IMR-90 (cell line): ENCODE measurements around the gene FAM78A. TPM values are rescaled to one million over a fixed set of nuclear protein-coding genes. Genes with fewer than 3 reads are reported as not detected.

ENCODE experiments used
- ATAC-seq: fragments of 200-7000 bp; cut with Tn5 transposase; 2 replicates; pipeline ENCODE4 v1.9.1; 2020; ENCODE audit warnings: low read depth, mild to moderate bottlenecking, moderate library complexity
- BruUV-seq: library from RNA; stranded (reverse); fragments of 400-500 nt; replicated peaks from 2 replicates; lab custom pipeline; 2021; lab: Mats Ljungman, UMichigan
- CTCF ChIA-PET: fragments of 300-600 bp; formaldehyde crosslinking; extraction: SDS; loops from one replicate; lab custom pipeline; 2021; ENCODE audit warnings: antibody characterized with exemption; lab: Yijun Ruan, JAX
- POLR2A ChIA-PET: fragments of 300-600 bp; sonication (Branson Sonifier 250); formaldehyde crosslinking; loops from one replicate; lab custom pipeline; 2022; ENCODE audit warnings: antibody characterized with exemption; ENCODE audit not compliant: unreplicated experiment; lab: Charles Lee
- DNase-seq: peaks from one replicate; pipeline ENCODE4 v3.0.0; 2013
- H2AFZ ChIP-seq: replicated peaks from 2 replicates; pipeline ENCODE3; 2013; ENCODE audit warnings: low read length, mild to moderate bottlenecking; ENCODE audit not compliant: poor library complexity
- H2AK5ac ChIP-seq: 2 replicates; pipeline ENCODE4 v1.6.1; 2013; ENCODE audit warnings: low read depth, low read length, inconsistent platforms
- H2AK9ac ChIP-seq: replicated peaks from 2 replicates; pipeline ENCODE3; 2013; ENCODE audit warnings: mild to moderate bottlenecking, low read depth, low read length, moderate library complexity; ENCODE audit not compliant: poor library complexity
- H2BK120ac ChIP-seq: 2 replicates; pipeline ENCODE4 v1.6.1; 2013; ENCODE audit warnings: low read depth, low read length, inconsistent platforms
- H2BK15ac ChIP-seq: 3 replicates; pipeline ENCODE4 v1.6.1; 2013; ENCODE audit warnings: low read depth, low read length, inconsistent platforms
- H2BK20ac ChIP-seq: 2 replicates; pipeline ENCODE4 v1.6.1; 2013; ENCODE audit warnings: low read depth, mild to moderate bottlenecking, inconsistent platforms, low read length, moderate library complexity
- H2BK5ac ChIP-seq: 2 replicates; pipeline ENCODE4 v1.6.1; 2013; ENCODE audit warnings: mild to moderate bottlenecking, low read depth, low read length, inconsistent platforms; ENCODE audit not compliant: poor library complexity, severe bottlenecking
- H3K14ac ChIP-seq: replicated peaks from 2 replicates; pipeline ENCODE4 v1.6.1; 2013; ENCODE audit warnings: low read depth, low read length, inconsistent platforms
- H3K18ac ChIP-seq: 2 replicates; pipeline ENCODE4 v1.6.1; 2013; ENCODE audit warnings: low read depth, low read length, control low read depth
- H3K23ac ChIP-seq: 2 replicates; pipeline ENCODE4 v1.6.1; 2013; ENCODE audit warnings: low read depth, low read length, inconsistent platforms
- H3K27ac ChIP-seq: 2 replicates; pipeline ENCODE4 v1.5.1; 2013; ENCODE audit warnings: mild to moderate bottlenecking, control low read depth, low read length; ENCODE audit not compliant: insufficient read depth
- H3K27me3 ChIP-seq: 2 replicates; pipeline ENCODE4 v1.6.1; 2013; ENCODE audit warnings: low read length; ENCODE audit not compliant: control insufficient read depth, insufficient read depth
- H3K36me3 ChIP-seq: 2 replicates; pipeline ENCODE4 v1.6.1; 2013; ENCODE audit warnings: low read length, mixed read lengths; ENCODE audit not compliant: control insufficient read depth, insufficient read depth
- H3K4ac ChIP-seq: 2 replicates; pipeline ENCODE4 v1.6.1; 2013; ENCODE audit warnings: low read depth, low read length, inconsistent platforms
- H3K4me1 ChIP-seq: 2 replicates; pipeline ENCODE4 v1.6.1; 2013; ENCODE audit warnings: low read length, mixed read lengths; ENCODE audit not compliant: control insufficient read depth, insufficient read depth
- H3K4me2 ChIP-seq: 2 replicates; pipeline ENCODE4 v1.6.1; 2013; ENCODE audit warnings: low read depth, mild to moderate bottlenecking, control low read depth, low read length, moderate library complexity
- H3K4me3 ChIP-seq: 2 replicates; pipeline ENCODE4 v1.5.1; 2013; ENCODE audit warnings: low read depth, mild to moderate bottlenecking, control low read depth, low read length, moderate library complexity; ENCODE audit not compliant: insufficient read depth
- H3K56ac ChIP-seq: 2 replicates; pipeline ENCODE4 v1.6.1; 2013; ENCODE audit warnings: low read length, inconsistent platforms; ENCODE audit not compliant: insufficient read depth; ENCODE audit errors: extremely low read depth
- H3K79me1 ChIP-seq, 2 experiments: 2 replicates each; pipeline ENCODE4 v1.6.1; 2013; ENCODE audit warnings: low read length in 2 of 2, inconsistent platforms in 1 of 2, low read depth in 1 of 2
- H3K9ac ChIP-seq: 2 replicates; pipeline ENCODE4 v1.6.1; 2013; ENCODE audit warnings: low read depth, low read length, control low read depth
- H3K9me1 ChIP-seq: 2 replicates; pipeline ENCODE4 v1.6.1; 2013; ENCODE audit warnings: low read length, inconsistent platforms; ENCODE audit not compliant: insufficient read depth
- H3K9me3 ChIP-seq: 2 replicates; pipeline ENCODE4 v1.6.1; 2013; ENCODE audit warnings: low read length; ENCODE audit not compliant: control insufficient read depth, insufficient read depth
- H4K20me1 ChIP-seq: 2 replicates; pipeline ENCODE4 v1.6.1; 2013; ENCODE audit warnings: low read length, inconsistent platforms; ENCODE audit not compliant: insufficient read depth
- H4K5ac ChIP-seq: 2 replicates; pipeline ENCODE4 v1.6.1; 2013; ENCODE audit warnings: mild to moderate bottlenecking, low read depth, low read length, control low read depth
- H4K8ac ChIP-seq, 2 experiments: 2 replicates each; pipeline ENCODE4 v1.6.1; 2013; ENCODE audit warnings: low read depth in 2 of 2, low read length in 2 of 2, control low read depth in 1 of 2, inconsistent platforms in 1 of 2
- H4K91ac ChIP-seq: 2 replicates; pipeline ENCODE4 v1.6.1; 2013; ENCODE audit warnings: low read depth, low read length, inconsistent platforms; ENCODE audit not compliant: insufficient read depth
- BHLHE40 ChIP-seq: fragments of 150-350 bp; IDR thresholded peaks from 2 replicates; pipeline ENCODE4 v1.6.1; 2016; ENCODE audit warnings: mild to moderate bottlenecking, low read depth, low read length
- CEBPB ChIP-seq: IDR thresholded peaks from 2 replicates; pipeline ENCODE4 v1.6.1; 2012; ENCODE audit warnings: low read depth, low read length, improper control_type of control experiment
- CHD1 ChIP-seq: IDR thresholded peaks from 2 replicates; pipeline ENCODE4 v1.6.1; 2012; ENCODE audit warnings: low read depth, low read length, improper control_type of control experiment
- FOS ChIP-seq: fragments of 150-350 bp; IDR thresholded peaks from 2 replicates; pipeline ENCODE4 v1.6.1; 2016; ENCODE audit warnings: low read depth, low read length
- MAFK ChIP-seq: IDR thresholded peaks from 2 replicates; pipeline ENCODE4 v1.6.1; 2012; ENCODE audit warnings: low read depth, low read length, improper control_type of control experiment
- MAZ ChIP-seq: IDR thresholded peaks from 2 replicates; pipeline ENCODE4 v1.6.1; 2012; ENCODE audit warnings: low read depth, mild to moderate bottlenecking, low read length, improper control_type of control experiment, moderate library complexity, borderline replicate concordance
- MXI1 ChIP-seq: IDR thresholded peaks from 2 replicates; pipeline ENCODE4 v1.6.1; 2012; ENCODE audit warnings: low read depth, mild to moderate bottlenecking, low read length, moderate library complexity, borderline replicate concordance
- NFE2L2 ChIP-seq: fragments of 150-350 bp; IDR thresholded peaks from 2 replicates; pipeline ENCODE4 v1.6.1; 2016; ENCODE audit warnings: low read depth, mild to moderate bottlenecking, low read length
- POLR2A ChIP-seq: IDR thresholded peaks from 2 replicates; pipeline ENCODE4 v1.6.1; 2012; ENCODE audit warnings: mild to moderate bottlenecking, low read depth, low read length
- RAD21 ChIP-seq: IDR thresholded peaks from 2 replicates; pipeline ENCODE4 v1.6.1; 2012; ENCODE audit warnings: low read length, improper control_type of control experiment
- RCOR1 ChIP-seq: IDR thresholded peaks from 2 replicates; pipeline ENCODE4 v1.6.1; 2012; ENCODE audit warnings: mild to moderate bottlenecking, low read length, improper control_type of control experiment; ENCODE audit not compliant: insufficient replicate concordance
- RFX5 ChIP-seq: IDR thresholded peaks from 2 replicates; pipeline ENCODE4 v1.8.0; 2012; ENCODE audit warnings: low read depth, mild to moderate bottlenecking, low read length, moderate library complexity
- SMC3 ChIP-seq: fragments of 150-350 bp; IDR thresholded peaks from 2 replicates; pipeline ENCODE4 v1.6.1; 2016; ENCODE audit warnings: low read depth, mild to moderate bottlenecking, antibody characterized with exemption, low read length, moderate library complexity
- WGBS, 2 experiments: methylation state at CpG; one replicate each; pipeline versions ENCODE4 v1.1.5 to v1.1.7; 2013; ENCODE audit warnings: missing lambda C conversion rate in 2 of 2; ENCODE audit not compliant: insufficient read length in 1 of 2; ENCODE audit errors: extremely low coverage in 2 of 2; 5-methylcytosine and 5-hydroxymethylcytosine counted together
- dilution Hi-C: fragments of 300-500 bp; cut with HindIII; formaldehyde crosslinking; loops from one replicate; pipeline ENCODE4 v1.14.3; 2018; ENCODE audit warnings: low sequenced_read_pairs; ENCODE audit not compliant: unreplicated experiment
- in situ Hi-C: fragments of 300-500 bp; cut with MboI; formaldehyde crosslinking; loops from 3 replicates; pipeline ENCODE4 v1.14.3; 2019; ENCODE audit warnings: low sequenced_read_pairs, inconsistent platforms, mixed read lengths
- intact Hi-C: fragments of 100-400 bp; cut with micrococcal nuclease; formaldehyde crosslinking; loops from 2 replicates; pipeline ENCODE4 v1.10.0; 2022
- polyA plus RNA-seq, 3 experiments: library from polyadenylated mRNA; depleted of rRNA; stranded (reverse); fragments of >200 nt; gene quantifications; 2 replicates each; pipeline ENCODE4 v1.2.3, GENCODE V29; 2012; ENCODE audit warnings: low replicate concordance in 1 of 3
- total RNA-seq: library from RNA; depleted of rRNA; stranded (reverse); fragments of >200 nt; gene quantifications from 2 replicates; pipeline ENCODE4 v1.2.3, GENCODE V29; 2012
- TF ChIP-seq, protein P1 (sequence below): fragments of 150-350 bp; IDR thresholded peaks from 2 replicates; pipeline ENCODE4 v1.6.1; 2017; ENCODE audit warnings: mild to moderate bottlenecking, antibody characterized with exemption, low read length, low read depth
- TF ChIP-seq, protein P2 (sequence below): fragments of 150-350 bp; IDR thresholded peaks from 2 replicates; pipeline ENCODE4 v1.6.1; 2016; ENCODE audit warnings: low read depth, mild to moderate bottlenecking, low read length, moderate library complexity, borderline replicate concordance
- TF ChIP-seq, protein P3 (sequence below): conservative IDR thresholded peaks from 2 replicates; pipeline ENCODE4 v1.5.1; 2012; ENCODE audit warnings: mild to moderate bottlenecking, low read depth, low read length, improper control_type of control experiment

Gene FAM78A
- total and polyA plus RNA-seq, 2 of the 4 experiments (the other 2 are of a cell fraction), result 0.18 to 0.27 TPM

DNA sequence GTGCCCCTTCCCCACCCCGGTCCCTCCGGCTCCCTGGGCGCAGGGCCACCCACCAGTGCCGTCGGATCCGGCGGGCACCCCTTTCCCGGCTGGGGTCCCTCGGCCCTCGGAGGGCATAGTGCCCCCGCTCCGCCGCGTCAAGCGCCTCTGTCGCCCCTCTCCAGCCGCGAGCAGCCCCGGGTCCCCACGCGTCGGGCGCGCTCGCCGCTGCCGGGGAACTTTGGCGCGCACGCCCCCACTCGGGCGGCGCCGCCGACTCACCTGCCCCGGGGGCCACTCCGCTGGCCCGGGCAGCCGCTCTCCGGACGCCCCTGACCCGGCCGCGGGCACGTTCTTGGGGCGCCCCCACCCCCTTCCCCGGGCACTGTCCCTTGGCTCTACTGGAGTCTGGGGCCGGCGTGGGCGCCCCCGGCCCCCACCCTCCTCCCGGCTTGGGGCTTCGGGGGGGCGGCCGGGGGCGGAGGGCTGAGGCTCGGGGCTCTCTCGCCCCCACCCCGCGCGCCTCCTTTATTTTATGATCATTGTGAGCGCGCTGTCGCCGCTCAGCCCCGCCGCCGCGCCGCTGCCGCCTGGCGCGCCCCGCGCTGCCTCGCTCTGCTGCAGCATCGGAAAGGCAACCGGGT is 1.1 kb upstream of the FAM78A start:
- Histone ChIP-seq H3K4me3 (peak overlapping the region; percentile 66), H3K14ac (no peak overlapping the region), H2BK15ac (no peak overlapping the region), H3K9ac (no peak overlapping the region), H4K5ac (no peak overlapping the region), H3K4ac (no peak overlapping the region), H2BK5ac (no peak overlapping the region), H3K27ac (no peak overlapping the region), H2AK5ac (no peak overlapping the region), H3K18ac (no peak overlapping the region), H3K4me1 (no peaks in the 10 kb centered on the region), H2BK20ac (no peak overlapping the region), H3K9me3 (no peaks in the 10 kb centered on the region), H4K20me1 (no peaks in the 10 kb centered on the region), H3K36me3 (no peaks in the 10 kb centered on the region), H3K9me1 (peaks cover 5% of the 10 kb centered on the region; the same call in 1 of the 2 replicates), H3K4me2 (peak overlapping the region; percentile 49), H3K79me1 (no peaks in the 10 kb centered on the region), H3K27me3 (peaks cover 58% of the 10 kb centered on the region), H4K91ac (no peak overlapping the region), H3K56ac (no peak overlapping the region), H2BK120ac (no peak overlapping the region), H4K8ac (no peak overlapping the region), H2AFZ (peak overlapping the region; percentile 87), H2AK9ac (no peak overlapping the region), H3K23ac (no peak overlapping the region)
- TF ChIP-seq, protein P1, sequence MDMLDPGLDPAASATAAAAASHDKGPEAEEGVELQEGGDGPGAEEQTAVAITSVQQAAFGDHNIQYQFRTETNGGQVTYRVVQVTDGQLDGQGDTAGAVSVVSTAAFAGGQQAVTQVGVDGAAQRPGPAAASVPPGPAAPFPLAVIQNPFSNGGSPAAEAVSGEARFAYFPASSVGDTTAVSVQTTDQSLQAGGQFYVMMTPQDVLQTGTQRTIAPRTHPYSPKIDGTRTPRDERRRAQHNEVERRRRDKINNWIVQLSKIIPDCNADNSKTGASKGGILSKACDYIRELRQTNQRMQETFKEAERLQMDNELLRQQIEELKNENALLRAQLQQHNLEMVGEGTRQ, result no peak
- TF ChIP-seq RAD21 (no peak), MAFK (no peak), RFX5 (no peak), NFE2L2 (no peak), CHD1 (no peak), CEBPB (no peak), MAZ (no peak), MXI1 (no peak), SMC3 (no peak), POLR2A (no peak), FOS (no peak), RCOR1 (no peak), BHLHE40 (no peak)
- TF ChIP-seq, protein P2, sequence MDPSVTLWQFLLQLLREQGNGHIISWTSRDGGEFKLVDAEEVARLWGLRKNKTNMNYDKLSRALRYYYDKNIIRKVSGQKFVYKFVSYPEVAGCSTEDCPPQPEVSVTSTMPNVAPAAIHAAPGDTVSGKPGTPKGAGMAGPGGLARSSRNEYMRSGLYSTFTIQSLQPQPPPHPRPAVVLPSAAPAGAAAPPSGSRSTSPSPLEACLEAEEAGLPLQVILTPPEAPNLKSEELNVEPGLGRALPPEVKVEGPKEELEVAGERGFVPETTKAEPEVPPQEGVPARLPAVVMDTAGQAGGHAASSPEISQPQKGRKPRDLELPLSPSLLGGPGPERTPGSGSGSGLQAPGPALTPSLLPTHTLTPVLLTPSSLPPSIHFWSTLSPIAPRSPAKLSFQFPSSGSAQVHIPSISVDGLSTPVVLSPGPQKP, result no peak
- TF ChIP-seq, protein P3, sequence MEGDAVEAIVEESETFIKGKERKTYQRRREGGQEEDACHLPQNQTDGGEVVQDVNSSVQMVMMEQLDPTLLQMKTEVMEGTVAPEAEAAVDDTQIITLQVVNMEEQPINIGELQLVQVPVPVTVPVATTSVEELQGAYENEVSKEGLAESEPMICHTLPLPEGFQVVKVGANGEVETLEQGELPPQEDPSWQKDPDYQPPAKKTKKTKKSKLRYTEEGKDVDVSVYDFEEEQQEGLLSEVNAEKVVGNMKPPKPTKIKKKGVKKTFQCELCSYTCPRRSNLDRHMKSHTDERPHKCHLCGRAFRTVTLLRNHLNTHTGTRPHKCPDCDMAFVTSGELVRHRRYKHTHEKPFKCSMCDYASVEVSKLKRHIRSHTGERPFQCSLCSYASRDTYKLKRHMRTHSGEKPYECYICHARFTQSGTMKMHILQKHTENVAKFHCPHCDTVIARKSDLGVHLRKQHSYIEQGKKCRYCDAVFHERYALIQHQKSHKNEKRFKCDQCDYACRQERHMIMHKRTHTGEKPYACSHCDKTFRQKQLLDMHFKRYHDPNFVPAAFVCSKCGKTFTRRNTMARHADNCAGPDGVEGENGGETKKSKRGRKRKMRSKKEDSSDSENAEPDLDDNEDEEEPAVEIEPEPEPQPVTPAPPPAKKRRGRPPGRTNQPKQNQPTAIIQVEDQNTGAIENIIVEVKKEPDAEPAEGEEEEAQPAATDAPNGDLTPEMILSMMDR, result no peak
- DNase-seq (no peak), ATAC-seq (no peak; the same call in none of the 2 replicates)
- dilution Hi-C loops, result no loop called here
- no TSS peak for BruUV-seq
- intact Hi-C loops, result loop anchor here (2.0 kb wide), 1 partner anchor 75 kb away; no protein-coding TSS in a partner anchor
- CTCF ChIA-PET, result no interaction called here
- POLR2A ChIA-PET, result no interaction called here
- in situ Hi-C loops, result no loop called here
- 1% methylated on average over 64 of the region's 78 CpGs; no CpG with 5 or more reads in 1 of the 2 experiments for WGBS, 2 experiments
